PC-3 (cell line): ENCODE measurements around the gene PBX2.

Source experiments
- CTCF ChIP-seq: fragments of 300-600 bp; sonication (generic); conservative IDR thresholded peaks from 2 replicates; pipeline ENCODE4 v1.5.1; 2017; ENCODE audit warnings: antibody characterized with exemption, low read depth, mild to moderate bottlenecking, low read length
- EZH2 ChIP-seq: fragments of 300-600 bp; sonication (generic); IDR thresholded peaks from one replicate; pipeline ENCODE4 v1.6.1; 2017; ENCODE audit warnings: antibody characterized with exemption, mild to moderate bottlenecking, low read length; ENCODE audit not compliant: unreplicated experiment

DNA sequence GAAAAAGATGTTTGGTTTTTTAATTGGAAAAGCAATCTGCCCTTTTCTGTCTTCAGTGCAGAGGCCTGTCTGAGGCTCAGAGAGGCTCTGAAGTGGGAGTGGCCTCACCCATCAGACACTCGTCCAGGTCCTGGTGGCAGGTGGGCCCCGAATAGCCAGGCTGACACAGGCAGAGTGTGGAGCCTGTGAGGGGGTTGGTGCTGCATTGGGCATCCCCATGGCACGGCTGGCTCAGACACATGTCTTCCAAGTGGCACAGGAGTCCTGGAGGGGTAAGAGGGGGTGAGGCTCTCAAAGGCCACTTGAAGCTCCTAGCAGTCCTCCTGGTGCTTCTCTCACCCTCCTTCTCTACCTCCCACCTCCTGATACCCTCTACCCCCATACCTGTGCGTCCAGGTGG lies 30.0 kb upstream of the PBX2 start:
- TF ChIP-seq CTCF (no peak), EZH2 (no peak)
